GM15510 (cell line): ENCODE data around the gene ABCC8.

Source experiments
- POLR2A ChIP-seq: IDR thresholded peaks from 3 replicates; pipeline ENCODE4 v1.6.1; 2011; ENCODE audit warnings: borderline replicate concordance; ENCODE audit not compliant: insufficient read length; ENCODE audit errors: extremely low read depth

ABCC8 gene

GRCh38 chr11:17463546-17464174 lies 13.0 kb downstream of the ABCC8 start:
- TF ChIP-seq POLR2A: no peak

GRCh38 chr11:17462940-17463339 lies 13.7 kb downstream of the ABCC8 start:
- no peak for TF ChIP-seq POLR2A

- no peak for TF ChIP-seq POLR2A
These were observed 16.2 kb downstream of the ABCC8 start for GRCh38 chr11:17460406-17460805.

DNA sequence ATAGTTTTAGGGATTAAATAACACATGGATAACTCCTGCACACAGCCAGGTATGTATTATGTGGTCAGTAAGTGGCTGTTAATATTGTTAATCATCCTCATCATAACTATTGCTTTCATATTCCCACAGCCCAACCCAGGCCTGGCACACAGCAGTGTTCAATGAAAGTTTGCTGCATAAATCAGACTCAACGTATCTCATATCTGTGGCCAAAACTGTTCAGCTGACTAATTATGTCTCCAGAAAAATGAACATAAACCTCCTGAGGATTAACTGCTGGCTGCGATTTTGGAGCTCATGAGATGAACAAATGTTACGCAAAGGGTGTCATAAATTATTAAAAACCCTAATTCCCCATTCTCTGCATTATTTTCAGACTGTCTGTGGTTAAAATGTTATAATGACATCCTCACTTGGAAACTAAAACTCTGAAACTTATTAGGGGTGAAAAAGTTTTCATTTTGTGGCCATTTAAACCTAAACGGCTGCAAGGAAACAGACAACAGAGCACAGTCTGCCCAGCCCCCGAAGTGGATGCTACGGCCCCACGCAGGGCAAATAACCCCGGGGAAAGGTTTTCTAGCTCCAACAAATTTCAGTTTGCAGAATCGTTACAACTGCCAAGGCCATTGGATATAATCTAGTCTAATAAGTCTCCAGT lies 17.3 kb downstream of the ABCC8 start:
- no peak for TF ChIP-seq POLR2A

- no peak for TF ChIP-seq POLR2A
These were observed 18.4 kb downstream of the ABCC8 start for GRCh38 chr11:17458268-17458667.

GRCh38 chr11:17457396-17458173 lies 19.1 kb downstream of the ABCC8 start:
- TF ChIP-seq POLR2A: no peak

- no peak for TF ChIP-seq POLR2A
These were observed 24.0 kb downstream of the ABCC8 start for GRCh38 chr11:17452668-17453067.

- no peak for TF ChIP-seq POLR2A
These were observed 27.5 kb downstream of the ABCC8 start for GRCh38 chr11:17449158-17449557.

GRCh38 chr11:17446482-17446881 lies 30.2 kb downstream of the ABCC8 start:
- TF ChIP-seq POLR2A: no peak

DNA sequence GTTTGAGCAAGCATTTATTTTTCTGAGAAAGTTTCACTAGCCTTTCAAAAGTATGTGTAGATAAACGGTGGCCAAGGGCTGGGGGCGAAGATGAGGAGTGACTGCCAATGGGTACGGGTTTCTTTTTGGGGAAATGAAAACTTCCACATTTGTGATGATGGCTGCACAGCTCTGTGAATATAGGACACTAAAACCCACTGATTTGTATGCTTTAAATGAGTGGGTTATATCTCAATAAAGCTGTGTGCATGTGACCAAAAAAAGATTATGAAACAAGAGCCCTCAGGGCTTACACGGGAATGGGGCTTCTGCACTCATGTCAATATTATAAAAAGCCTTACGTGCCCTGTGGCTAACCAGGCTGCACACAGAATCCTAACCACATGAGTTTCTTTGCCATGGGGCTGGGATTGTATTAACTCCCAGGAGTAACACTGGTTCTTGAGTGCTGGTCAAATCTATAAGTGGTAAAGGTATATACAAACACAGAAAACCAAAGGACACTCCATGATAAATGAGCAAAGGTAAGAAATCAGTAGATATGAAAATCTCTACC lies 31.3 kb downstream of the ABCC8 start:
- no peak for TF ChIP-seq POLR2A

DNA sequence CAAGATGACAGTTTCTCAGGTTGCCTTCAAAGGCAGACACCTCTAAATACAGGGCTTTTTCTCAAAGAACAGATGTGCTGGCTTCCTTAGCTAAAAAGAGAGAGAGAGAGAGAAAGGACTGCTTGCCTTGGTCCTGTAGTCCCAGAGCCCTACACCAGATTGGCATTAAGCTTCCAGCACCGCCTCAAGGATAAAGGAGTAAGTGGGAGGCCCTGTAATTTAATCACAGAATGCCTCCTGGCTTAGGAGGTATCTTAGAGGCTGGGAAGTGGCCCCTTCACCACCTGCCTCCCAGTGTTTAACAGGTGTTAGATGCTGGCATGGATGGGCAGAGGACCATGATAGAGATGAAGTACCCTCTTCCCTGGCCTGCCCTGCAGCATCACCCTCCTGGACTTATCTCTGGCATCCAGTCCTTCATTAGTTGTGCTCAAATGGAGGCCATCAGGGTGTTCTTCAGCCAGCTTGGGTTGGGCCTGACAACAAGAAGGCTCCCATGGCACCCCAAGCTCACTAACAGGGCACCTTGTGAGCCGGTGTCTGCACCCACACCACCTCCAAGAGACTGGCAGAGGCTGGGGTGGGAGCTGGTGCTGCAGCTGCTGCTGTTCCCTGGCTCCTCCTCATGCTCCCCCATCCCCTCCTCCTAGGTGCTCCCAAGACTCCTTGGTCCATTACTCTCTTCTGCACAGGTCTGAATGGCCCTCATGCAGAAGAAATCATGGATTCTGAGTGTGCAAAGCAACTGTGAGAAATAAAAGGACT lies 32.5 kb downstream of the ABCC8 start:
- TF ChIP-seq POLR2A: no peak

- TF ChIP-seq POLR2A: no peak
These were observed 33.2 kb downstream of the ABCC8 start for GRCh38 chr11:17443423-17443822.

DNA sequence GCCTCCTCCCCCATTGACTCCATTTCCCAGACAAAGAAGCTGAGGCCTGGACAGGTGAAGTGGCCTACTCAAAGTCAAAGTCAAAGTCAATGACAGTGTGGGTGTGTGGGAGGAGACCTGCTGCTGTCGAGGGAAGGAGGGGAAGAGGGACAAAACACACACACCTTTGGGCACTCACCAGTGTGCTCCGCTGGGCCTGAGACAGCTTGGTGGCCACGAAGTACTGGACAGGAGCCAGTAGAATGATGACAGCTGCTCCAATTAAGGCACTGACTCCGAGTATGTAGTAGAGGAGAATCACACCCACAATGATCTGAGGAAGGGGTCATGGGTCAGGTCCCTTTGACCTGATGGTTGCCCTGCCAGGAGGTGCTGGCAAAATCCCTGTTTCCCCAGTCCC lies 33.6 kb downstream of the ABCC8 start:
- TF ChIP-seq POLR2A: no peak

- no peak for TF ChIP-seq POLR2A
These were observed 37.3 kb downstream of the ABCC8 start for GRCh38 chr11:17439316-17439782.

DNA sequence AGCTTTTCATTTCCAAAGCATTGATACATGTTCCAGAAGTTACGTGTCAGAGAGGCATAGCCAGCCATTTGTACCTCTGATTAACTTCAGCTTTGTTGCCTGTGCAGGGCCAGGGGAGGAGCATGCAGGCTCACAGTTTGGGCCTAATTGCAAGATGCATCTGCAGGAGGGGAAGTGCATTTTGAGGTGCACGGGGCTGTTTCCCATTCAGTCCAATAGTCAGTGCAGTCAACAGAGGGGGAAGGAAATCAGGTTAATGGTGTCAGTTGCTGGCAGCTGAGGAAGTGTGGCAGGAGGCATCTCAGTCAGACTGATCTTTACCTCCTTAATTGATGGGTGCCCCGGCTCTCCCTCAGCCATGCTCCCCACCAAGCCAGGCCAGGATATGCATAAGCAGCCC lies 39.3 kb downstream of the ABCC8 start:
- no peak for TF ChIP-seq POLR2A

DNA sequence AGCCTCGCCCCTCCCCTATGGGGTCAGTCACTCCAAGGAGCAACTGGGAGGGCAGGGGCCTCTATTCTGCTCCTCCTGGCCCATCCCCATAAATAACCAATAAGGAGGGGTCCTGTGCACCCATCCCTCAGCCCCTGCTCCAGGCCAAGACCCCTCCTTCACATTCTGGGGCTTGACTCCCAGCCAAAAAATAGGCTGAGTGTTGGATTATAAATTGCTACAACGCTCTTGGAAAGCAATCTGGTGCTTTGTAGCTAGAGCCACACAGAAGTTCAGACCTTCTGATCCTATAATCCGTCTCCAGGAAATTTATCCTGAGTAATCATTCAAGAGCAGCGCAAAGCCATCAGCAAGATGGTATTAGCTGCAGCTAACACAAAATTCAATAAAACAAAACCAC lies 42.5 kb downstream of the ABCC8 start:
- TF ChIP-seq POLR2A: no peak

DNA sequence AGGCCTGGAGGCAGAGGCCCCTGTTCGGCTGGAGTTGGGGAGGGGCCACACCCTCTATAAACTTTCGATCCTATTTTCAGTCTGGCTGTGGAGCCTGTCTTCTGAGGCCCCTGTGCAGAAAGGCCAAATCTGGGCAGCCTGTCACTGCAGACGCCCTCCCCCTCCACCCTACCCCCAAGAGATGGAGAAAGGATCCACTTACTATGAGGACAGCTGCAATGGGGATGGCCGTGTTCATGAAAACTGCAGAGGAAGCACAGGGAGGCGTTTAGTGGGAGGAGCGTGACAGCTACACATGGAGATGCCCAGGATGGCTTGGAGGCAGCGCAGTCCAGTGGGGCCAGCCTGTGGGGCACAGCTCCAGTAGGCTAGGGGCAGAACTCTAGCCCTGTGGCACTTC lies 44.6 kb downstream of the ABCC8 start:
- no peak for TF ChIP-seq POLR2A
